Left renal pelvis (tissue), 4 donors: ENCODE measurements around the gene CXCL1. TPM values are rescaled to one million over a fixed set of nuclear protein-coding genes. Genes with fewer than 3 reads are reported as not detected.
"Not testable (repeated sequence)": the region's sequence is repeated elsewhere in the genome, so short reads cannot be mapped to it uniquely, and the experiment has no call there.

Experiments
- DNase-seq, 4 donors: peaks; one replicate each; pipeline ENCODE4 v3.0.0-alpha.2; 2013; ENCODE audit warnings: low read depth in 4 of 4, low spot score in 3 of 4
- polyA plus RNA-seq, 4 donors: library from polyadenylated mRNA; unstranded; fragments of 120-200 nt; gene quantifications; one replicate each; pipeline ENCODE4 v1.2.1, GENCODE V29; 2013; ENCODE audit not compliant: insufficient read length in 4 of 4

The CXCL1 gene
- polyA plus RNA-seq, 4 donors: 0.50 to 1.7 (median 0.53) TPM; not detected in 1

- no peak for DNase-seq
Measured at GRCh38 chr4:73871511-73872310, 2.5 kb downstream of the CXCL1 start.

GRCh38 chr4:73872316-73873108, 3.3 kb downstream of the CXCL1 start:
- DNase-seq: no peak

GRCh38 chr4:73874386-73874785, 5.2 kb downstream of the CXCL1 start:
- no peak for DNase-seq

- DNase-seq: no peak
Measured at GRCh38 chr4:73875401-73875800, 6.2 kb downstream of the CXCL1 start.

GRCh38 chr4:73883306-73883705, 14.1 kb downstream of the CXCL1 start:
- no peak for DNase-seq

GRCh38 chr4:73885574-73886267, 16.5 kb downstream of the CXCL1 start:
- DNase-seq: no peak

- no peak for DNase-seq
Measured at GRCh38 chr4:73891326-73891725, 22.1 kb downstream of the CXCL1 start.

- DNase-seq: no peak
Measured at GRCh38 chr4:73891739-73892405, 22.7 kb downstream of the CXCL1 start.

GRCh38 chr4:73892966-73893365, 23.8 kb downstream of the CXCL1 start:
- no peak for DNase-seq

- no peak for DNase-seq
Measured at GRCh38 chr4:73894001-73894400, 24.8 kb downstream of the CXCL1 start.

GRCh38 chr4:73895201-73896175, 26.3 kb downstream of the CXCL1 start:
- no peak for DNase-seq

- DNase-seq: no peak
Measured at GRCh38 chr4:73896416-73896815, 27.2 kb downstream of the CXCL1 start.

- DNase-seq: no peak
Measured at GRCh38 chr4:73897380-73898136, 28.4 kb downstream of the CXCL1 start.

GRCh38 chr4:73899338-73899737, 30.1 kb downstream of the CXCL1 start:
- not testable (repeated sequence) for DNase-seq

GRCh38 chr4:73901031-73901430, 31.8 kb downstream of the CXCL1 start:
- no peak for DNase-seq

- DNase-seq: no peak
Measured at GRCh38 chr4:73902038-73902637, 32.9 kb downstream of the CXCL1 start.

GRCh38 chr4:73902817-73903547, 33.8 kb downstream of the CXCL1 start:
- no peak for DNase-seq

GRCh38 chr4:73904491-73904890, 35.3 kb downstream of the CXCL1 start:
- DNase-seq: no peak
